Colonic mucosa (tissue), 4 donors: ENCODE data around the gene GGT5. TPM values are rescaled to one million over a fixed set of nuclear protein-coding genes. Genes with fewer than 3 reads are reported as not detected.

Source experiments
- DNase-seq: peaks from one replicate; pipeline ENCODE4 v3.0.0-alpha.2; 2020
- H3K27ac ChIP-seq: fragments of 200-600 bp; one replicate; pipeline ENCODE4 v1.8.0; 2021
- H3K27me3 ChIP-seq: fragments of 200-600 bp; one replicate; pipeline ENCODE4 v1.8.0; 2021
- H3K36me3 ChIP-seq: fragments of 200-600 bp; one replicate; pipeline ENCODE4 v1.8.0; 2021
- H3K4me1 ChIP-seq: fragments of 200-600 bp; one replicate; pipeline ENCODE4 v1.8.0; 2021; ENCODE audit warnings: mild to moderate bottlenecking
- H3K4me3 ChIP-seq: fragments of 200-600 bp; one replicate; pipeline ENCODE4 v1.8.0; 2021
- H3K9ac ChIP-seq, 2 donors: one replicate each; pipeline ENCODE4 v1.7.0; 2013; ENCODE audit warnings: control low read depth in 2 of 2, low read depth in 2 of 2, low read length in 2 of 2
- H3K9me3 ChIP-seq: fragments of 200-600 bp; one replicate; pipeline ENCODE4 v1.8.0; 2021
- CTCF ChIP-seq: fragments of 200-600 bp; IDR thresholded peaks from one replicate; pipeline ENCODE4 v1.8.0; 2022; ENCODE audit warnings: antibody characterized with exemption, mild to moderate bottlenecking
- intact Hi-C: fragments of 100-400 bp; cut with DNase I; formaldehyde crosslinking; loops from one replicate; pipeline ENCODE4 v1.14.1; 2022
- total RNA-seq, 2 donors: library from RNA; stranded (reverse); fragmentation: NEBNext Ultra II Directional in 1 of 2; extraction: Animal tissue kit (Norgen Biotek cat#: 25700) in 1 of 2; gene quantifications; one replicate each; pipeline ENCODE4 v1.2.1, GENCODE V29; 2021
- donor health status: healthy.
- donor health status: DM: no; HTN: no; CAD: no.
- donor health status: DM: no; HTN: no; CAD: no.

GGT5 gene
- total RNA-seq, 2 donors from 2014 or later, result 2.6 to 3.7 TPM

- Histone ChIP-seq H3K9ac (no peak overlapping the region), H3K27me3 (no peaks in the 10 kb centered on the region), H3K36me3 (no peaks in the 10 kb centered on the region), H3K27ac (no peak overlapping the region), H3K4me1 (peaks cover 11% of the 10 kb centered on the region), H3K9me3 (no peaks in the 10 kb centered on the region), H3K4me3 (no peak overlapping the region)
- TF ChIP-seq CTCF, result no peak
- intact Hi-C loops, result loop anchor here (10.0 kb wide), 1 partner anchor 74 kb away; no protein-coding TSS in a partner anchor
- DNase-seq, result no peak
Observed at GRCh38 chr22:24178502-24179440, 66.1 kb downstream of the GGT5 start.

GRCh38 chr22:24178021-24178431 lies 66.9 kb downstream of the GGT5 start:
- Histone ChIP-seq H3K4me3 (no peak overlapping the region), H3K27me3 (no peaks in the 10 kb centered on the region), H3K9me3 (no peaks in the 10 kb centered on the region), H3K9ac (no peak overlapping the region), H3K4me1 (peaks cover 11% of the 10 kb centered on the region), H3K27ac (no peak overlapping the region), H3K36me3 (no peaks in the 10 kb centered on the region)
- TF ChIP-seq CTCF, result no peak
- intact Hi-C loops, result loop anchor here (10.0 kb wide), 1 partner anchor 73 kb away; no protein-coding TSS in a partner anchor
- no peak for DNase-seq

- H3K36me3 ChIP-seq, result no peaks in the 10 kb centered on the region
- H3K4me3 ChIP-seq, result no peak overlapping the region
- H3K4me1 ChIP-seq, result peaks cover 11% of the 10 kb centered on the region
- H3K27ac ChIP-seq, result no peak overlapping the region
- TF ChIP-seq CTCF, result no peak
- intact Hi-C loops, result loop anchor here (10.0 kb wide), 1 partner anchor 73 kb away; no protein-coding TSS in a partner anchor
- no peaks in the 10 kb centered on the region for H3K27me3 ChIP-seq
- no peak for DNase-seq
- no peaks in the 10 kb centered on the region for H3K9me3 ChIP-seq
- H3K9ac ChIP-seq, result no peak overlapping the region
Observed at GRCh38 chr22:24177456-24177855, 67.4 kb downstream of the GGT5 start.

- H3K4me1 ChIP-seq, result peaks cover 11% of the 10 kb centered on the region
- H3K9me3 ChIP-seq, result no peaks in the 10 kb centered on the region
- H3K9ac ChIP-seq, result no peak overlapping the region
- H3K36me3 ChIP-seq, result no peaks in the 10 kb centered on the region
- no peak for TF ChIP-seq CTCF
- DNase-seq, result no peak
- no peak overlapping the region for H3K27ac ChIP-seq
- H3K27me3 ChIP-seq, result no peaks in the 10 kb centered on the region
- intact Hi-C loops, result loop anchor here (10.0 kb wide), 1 partner anchor 72 kb away; no protein-coding TSS in a partner anchor
- H3K4me3 ChIP-seq, result no peak overlapping the region
Observed at GRCh38 chr22:24177045-24177444, 67.8 kb downstream of the GGT5 start.

- H3K4me3 ChIP-seq, result no peak overlapping the region
- H3K36me3 ChIP-seq, result no peaks in the 10 kb centered on the region
- TF ChIP-seq CTCF, result no peak
- H3K27ac ChIP-seq, result no peak overlapping the region
- no peak overlapping the region for H3K9ac ChIP-seq
- H3K9me3 ChIP-seq, result no peaks in the 10 kb centered on the region
- peaks cover 9% of the 10 kb centered on the region for H3K4me1 ChIP-seq
- intact Hi-C loops, result loop anchor here (10.0 kb wide), 1 partner anchor 72 kb away; no protein-coding TSS in a partner anchor
- DNase-seq, result no peak
- no peaks in the 10 kb centered on the region for H3K27me3 ChIP-seq
Observed at GRCh38 chr22:24176630-24177029, 68.3 kb downstream of the GGT5 start.
